Measurements from ENCODE around the gene EFNA1. TPM values are rescaled to one million over a fixed set of nuclear protein-coding genes. Genes with fewer than 3 reads are reported as not detected.

The EFNA1 gene
- total RNA-seq, 1 donor from 2014 or later: 22.1 TPM

DNA sequence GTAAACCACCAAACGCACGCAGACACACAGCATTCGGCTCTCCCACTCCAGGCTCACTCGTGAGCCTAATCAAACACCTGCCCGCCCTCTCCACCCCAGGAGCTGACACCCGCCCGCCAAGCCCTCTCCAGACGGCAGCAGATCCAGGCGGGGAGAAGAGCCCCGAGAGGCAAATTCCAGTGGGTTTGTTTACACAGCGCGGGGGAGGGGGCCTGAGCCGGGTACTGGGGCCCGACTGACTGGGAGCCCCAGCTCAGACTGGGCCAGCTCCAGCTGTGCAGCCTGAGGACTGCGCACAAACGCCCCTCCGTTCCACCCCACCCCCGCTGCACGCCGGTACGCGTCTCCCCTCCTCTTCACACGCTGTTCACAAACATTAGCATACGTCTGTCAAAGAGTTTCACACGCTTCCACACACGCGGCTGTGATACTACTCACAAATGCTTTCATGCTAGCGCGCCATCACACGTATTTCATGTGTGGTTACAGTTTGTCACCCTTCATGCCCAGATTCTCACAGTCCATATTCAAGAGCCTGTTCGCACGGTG, 1.0 kb upstream of the EFNA1 start:
- Mint-ChIP-seq H3K4me1 (ENCODE audit: low read depth) (peaks cover 41% of the 10 kb centered on the region), H3K36me3 (ENCODE audit: insufficient read depth) (no peaks in the 10 kb centered on the region), H3K27ac (peak overlapping the region; percentile 93)

GRCh38 chr1:155127967-155128754, 485 bp downstream of the EFNA1 start:
- H3K36me3 Mint-ChIP-seq (ENCODE audit: insufficient read depth): peaks cover 4% of the 10 kb centered on the region
- peak overlapping the region; percentile 81 for H3K27ac Mint-ChIP-seq
- no peaks in the 10 kb centered on the region for H3K9me3 Mint-ChIP-seq (ENCODE audit: low read depth)
- peaks cover 41% of the 10 kb centered on the region for H3K4me1 Mint-ChIP-seq (ENCODE audit: low read depth)
- DNase-seq (ENCODE audit: low spot score, unreplicated experiment): no peak
- TF ChIP-seq, protein P1, sequence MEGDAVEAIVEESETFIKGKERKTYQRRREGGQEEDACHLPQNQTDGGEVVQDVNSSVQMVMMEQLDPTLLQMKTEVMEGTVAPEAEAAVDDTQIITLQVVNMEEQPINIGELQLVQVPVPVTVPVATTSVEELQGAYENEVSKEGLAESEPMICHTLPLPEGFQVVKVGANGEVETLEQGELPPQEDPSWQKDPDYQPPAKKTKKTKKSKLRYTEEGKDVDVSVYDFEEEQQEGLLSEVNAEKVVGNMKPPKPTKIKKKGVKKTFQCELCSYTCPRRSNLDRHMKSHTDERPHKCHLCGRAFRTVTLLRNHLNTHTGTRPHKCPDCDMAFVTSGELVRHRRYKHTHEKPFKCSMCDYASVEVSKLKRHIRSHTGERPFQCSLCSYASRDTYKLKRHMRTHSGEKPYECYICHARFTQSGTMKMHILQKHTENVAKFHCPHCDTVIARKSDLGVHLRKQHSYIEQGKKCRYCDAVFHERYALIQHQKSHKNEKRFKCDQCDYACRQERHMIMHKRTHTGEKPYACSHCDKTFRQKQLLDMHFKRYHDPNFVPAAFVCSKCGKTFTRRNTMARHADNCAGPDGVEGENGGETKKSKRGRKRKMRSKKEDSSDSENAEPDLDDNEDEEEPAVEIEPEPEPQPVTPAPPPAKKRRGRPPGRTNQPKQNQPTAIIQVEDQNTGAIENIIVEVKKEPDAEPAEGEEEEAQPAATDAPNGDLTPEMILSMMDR (IDR thresholded peaks at IDR 0.05; ENCODE audit: unreplicated experiment): no peak
- peaks cover 36% of the 10 kb centered on the region for H3K27me3 Mint-ChIP-seq
- peak overlapping the region; percentile 81 for H3K4me3 Mint-ChIP-seq (ENCODE audit: low read depth)

More for the DNA sequence above, 1.0 kb upstream of the EFNA1 start:
- DNase-seq (ENCODE audit: low spot score, unreplicated experiment): peak; percentile 39
- Mint-ChIP-seq H3K9me3 (ENCODE audit: low read depth) (no peaks in the 10 kb centered on the region), H3K4me3 (ENCODE audit: low read depth) (peak overlapping the region; percentile 80), H3K27me3 (peaks cover 42% of the 10 kb centered on the region)
- TF ChIP-seq, protein P1 (IDR thresholded peaks at IDR 0.05; ENCODE audit: unreplicated experiment): no peak

GRCh38 chr1:155128755-155129473, 1.2 kb downstream of the EFNA1 start:
- H3K4me3 Mint-ChIP-seq (ENCODE audit: low read depth): peak overlapping the region; percentile 81
- H3K27ac Mint-ChIP-seq: peak overlapping the region; percentile 96
- TF ChIP-seq, protein P1 (IDR thresholded peaks at IDR 0.05; ENCODE audit: unreplicated experiment): no peak
- peaks cover 32% of the 10 kb centered on the region for H3K27me3 Mint-ChIP-seq
- H3K36me3 Mint-ChIP-seq (ENCODE audit: insufficient read depth): peaks cover 6% of the 10 kb centered on the region
- H3K4me1 Mint-ChIP-seq (ENCODE audit: low read depth): peaks cover 41% of the 10 kb centered on the region
- no peak for DNase-seq (ENCODE audit: low spot score, unreplicated experiment)
- H3K9me3 Mint-ChIP-seq (ENCODE audit: low read depth): no peaks in the 10 kb centered on the region

GRCh38 chr1:155130272-155131006, 2.8 kb downstream of the EFNA1 start:
- peaks cover 49% of the 10 kb centered on the region for H3K4me1 Mint-ChIP-seq (ENCODE audit: low read depth)
- peak overlapping the region; percentile 81 for H3K4me3 Mint-ChIP-seq (ENCODE audit: low read depth)
- DNase-seq (ENCODE audit: low spot score, unreplicated experiment): no peak
- H3K27me3 Mint-ChIP-seq: peaks cover 17% of the 10 kb centered on the region
- H3K27ac Mint-ChIP-seq: peak overlapping the region; percentile 96
- H3K36me3 Mint-ChIP-seq (ENCODE audit: insufficient read depth): peaks cover 10% of the 10 kb centered on the region
- TF ChIP-seq, protein P1 (IDR thresholded peaks at IDR 0.05; ENCODE audit: unreplicated experiment): no peak
- H3K9me3 Mint-ChIP-seq (ENCODE audit: low read depth): no peaks in the 10 kb centered on the region

- H3K36me3 Mint-ChIP-seq (ENCODE audit: insufficient read depth): peaks cover 10% of the 10 kb centered on the region
- peaks cover 12% of the 10 kb centered on the region for H3K27me3 Mint-ChIP-seq
- DNase-seq (ENCODE audit: low spot score, unreplicated experiment): no peak
- H3K9me3 Mint-ChIP-seq (ENCODE audit: low read depth): no peaks in the 10 kb centered on the region
- TF ChIP-seq, protein P1 (IDR thresholded peaks at IDR 0.05; ENCODE audit: unreplicated experiment): no peak
- H3K4me1 Mint-ChIP-seq (ENCODE audit: low read depth): peaks cover 48% of the 10 kb centered on the region
- H3K4me3 Mint-ChIP-seq (ENCODE audit: low read depth): no peak overlapping the region
- no peak overlapping the region for H3K27ac Mint-ChIP-seq
Measured at GRCh38 chr1:155131285-155131684, 3.6 kb downstream of the EFNA1 start.

Measured in progenitor cell of endocrine pancreas (in vitro differentiated cells).